GM21526 (cell line): ENCODE results near the gene DOK6.
"Not testable (repeated sequence)": the region's sequence is repeated elsewhere in the genome, so short reads cannot be mapped to it uniquely, and the experiment has no call there.

Experiments used
- ATAC-seq: cut with Tn5 transposase; IDR thresholded peaks from one replicate; pipeline ENCODE4 v1.9.1; 2021; ENCODE audit warnings: moderate library complexity; ENCODE audit not compliant: unreplicated experiment, low FRiP score

Gene DOK6

GRCh38 chr18:69616114-69616513, 215.4 kb downstream of the DOK6 start:
- no peak for ATAC-seq

GRCh38 chr18:69617408-69617807, 216.7 kb downstream of the DOK6 start:
- no peak for ATAC-seq

GRCh38 chr18:69617888-69618287, 217.2 kb downstream of the DOK6 start:
- ATAC-seq: no peak

DNA sequence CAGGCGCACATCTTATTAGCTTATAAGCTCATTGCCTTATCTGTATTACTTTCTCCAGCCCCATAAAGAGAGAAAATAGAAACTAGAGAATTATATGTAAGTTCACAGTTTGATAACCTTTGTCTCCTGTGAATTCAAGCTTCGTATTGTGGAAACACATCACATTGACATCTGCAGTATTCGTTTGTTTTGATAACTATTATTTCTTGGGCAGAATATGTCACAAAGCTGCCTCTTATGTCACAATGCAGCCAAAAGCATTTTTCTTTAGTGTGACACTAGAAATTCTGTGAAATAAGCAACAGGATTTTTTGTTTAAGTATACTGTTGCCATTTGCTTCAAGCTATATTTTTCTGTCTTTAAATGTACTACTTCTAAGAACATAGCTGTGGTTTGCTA, 221.5 kb downstream of the DOK6 start:
- no peak for ATAC-seq

DNA sequence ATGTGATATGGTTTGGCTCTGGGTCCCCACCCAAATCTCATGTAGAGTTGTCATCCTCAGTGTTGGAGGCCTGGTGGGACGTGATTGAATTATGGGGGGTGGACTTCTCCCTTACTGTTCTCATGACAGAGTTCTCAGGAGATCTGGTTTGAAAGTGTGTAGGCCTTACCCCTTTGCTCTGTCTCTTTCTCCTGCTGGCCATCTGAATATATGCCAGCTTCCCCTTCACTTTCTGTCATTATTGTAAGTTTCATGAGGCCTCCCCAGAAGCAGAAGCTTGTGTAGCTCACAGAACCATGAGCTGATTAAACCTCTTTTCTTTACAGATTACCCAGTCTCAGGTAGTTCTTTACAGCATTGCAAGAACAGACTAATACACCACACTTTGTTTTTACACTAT, 222.3 kb downstream of the DOK6 start:
- ATAC-seq: no peak

DNA sequence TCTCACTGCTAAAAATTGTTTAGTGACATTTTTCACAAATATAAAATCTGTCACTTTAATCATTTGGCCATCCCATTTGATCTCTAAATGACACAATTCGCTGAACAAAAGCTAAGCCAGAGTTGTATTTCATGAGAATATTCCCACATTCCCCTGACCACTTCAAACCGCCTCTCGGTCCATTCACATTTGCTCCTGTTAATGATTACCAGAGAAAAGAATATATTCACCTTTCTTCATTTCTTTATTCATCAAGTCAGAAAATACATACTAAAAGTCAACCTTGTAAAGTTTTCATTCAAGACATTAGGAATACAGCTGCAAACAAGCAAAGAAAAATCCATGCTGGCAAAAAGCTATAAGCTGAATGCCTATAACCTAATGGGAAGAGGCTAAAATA, 225.5 kb downstream of the DOK6 start:
- ATAC-seq: no peak

- ATAC-seq: no peak
Observed at GRCh38 chr18:69626643-69627242, 226.1 kb downstream of the DOK6 start.

GRCh38 chr18:69628774-69629359, 228.2 kb downstream of the DOK6 start:
- ATAC-seq: no peak

- ATAC-seq: no peak
Observed at GRCh38 chr18:69631281-69631680, 230.6 kb downstream of the DOK6 start.

DNA sequence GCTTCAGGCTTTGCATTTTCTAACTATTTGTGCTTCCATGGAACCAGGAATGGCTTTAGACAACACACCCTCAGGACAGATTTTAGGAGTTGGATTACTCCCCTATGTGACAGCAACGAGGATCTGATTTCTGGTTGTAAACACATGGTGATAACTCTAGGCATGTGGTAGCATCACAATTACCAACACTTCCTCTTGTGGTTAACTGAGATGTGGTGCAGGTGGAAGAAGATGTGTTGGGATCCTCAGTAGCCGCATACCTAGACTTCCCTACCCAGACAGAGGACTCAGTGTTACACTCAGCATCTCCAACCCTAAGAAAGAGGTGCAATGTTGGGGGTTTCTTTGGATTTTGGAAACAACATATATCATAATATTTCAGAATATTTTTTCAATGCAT, 234.8 kb downstream of the DOK6 start:
- ATAC-seq: no peak

- peak; percentile 81 for ATAC-seq
Observed at GRCh38 chr18:69636529-69637301, 236.0 kb downstream of the DOK6 start.

GRCh38 chr18:69638056-69638455, 237.4 kb downstream of the DOK6 start:
- ATAC-seq: no peak

DNA sequence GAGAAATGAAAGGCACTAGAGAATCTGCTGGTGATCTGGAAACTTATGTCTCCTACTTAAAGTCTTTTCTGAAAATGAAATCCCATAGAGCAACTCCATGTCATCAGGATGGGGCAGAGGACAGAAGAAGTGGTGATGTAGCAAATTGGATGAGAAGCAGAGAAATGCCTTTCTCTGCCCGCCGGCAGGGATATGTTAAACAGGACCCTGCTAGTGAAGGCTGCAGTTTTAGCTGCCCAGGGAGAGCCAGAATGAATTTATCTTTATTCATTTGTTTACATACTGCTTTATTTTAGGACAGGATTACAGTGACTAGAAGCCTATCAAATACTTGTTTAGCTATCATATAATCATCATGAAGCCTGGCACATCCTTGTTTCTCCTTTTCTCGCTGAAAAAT, 247.0 kb downstream of the DOK6 start:
- ATAC-seq: no peak

DNA sequence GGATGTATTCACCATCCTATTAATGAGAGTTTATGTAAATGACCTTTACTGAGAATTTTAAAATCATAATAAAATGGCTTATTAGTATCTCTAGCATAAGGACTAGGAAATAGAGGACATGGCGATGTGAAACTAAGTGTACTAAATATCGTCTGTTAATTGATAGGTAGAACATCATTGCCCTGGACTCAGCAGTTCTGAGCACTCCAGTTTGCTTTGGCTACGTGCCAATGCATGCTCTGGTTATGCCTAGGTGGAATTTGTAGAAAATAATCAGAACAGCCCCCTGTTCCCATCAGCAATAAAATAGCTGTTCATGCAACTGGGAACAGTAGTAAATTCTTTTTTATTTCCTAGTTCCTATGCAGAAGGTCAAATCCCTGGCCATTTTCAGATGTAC, 247.8 kb downstream of the DOK6 start:
- no peak for ATAC-seq

GRCh38 chr18:69649684-69650083, 249.0 kb downstream of the DOK6 start:
- ATAC-seq: no peak

- no peak for ATAC-seq
Observed at GRCh38 chr18:69651243-69651642, 250.6 kb downstream of the DOK6 start.

- no peak for ATAC-seq
Observed at GRCh38 chr18:69655816-69656215, 255.1 kb downstream of the DOK6 start.

DNA sequence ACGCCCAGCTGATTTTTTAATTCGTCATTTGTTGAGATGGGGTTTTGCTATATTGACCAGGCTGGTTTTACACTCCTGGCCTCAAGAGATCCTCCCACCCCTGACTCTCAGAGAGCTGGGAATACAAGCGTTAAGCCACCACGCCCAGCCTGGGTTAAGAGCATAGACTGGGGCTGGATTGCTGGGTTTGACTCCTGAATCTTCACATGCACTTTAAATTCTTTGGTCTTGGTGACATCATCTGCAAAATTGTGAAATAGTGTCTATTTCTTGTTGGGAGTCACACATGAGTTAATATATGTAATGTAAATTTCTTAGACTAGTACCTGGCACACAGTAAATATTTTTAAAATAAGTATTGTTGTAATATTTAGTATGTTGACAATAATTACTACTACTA, 257.4 kb downstream of the DOK6 start:
- no peak for ATAC-seq

DNA sequence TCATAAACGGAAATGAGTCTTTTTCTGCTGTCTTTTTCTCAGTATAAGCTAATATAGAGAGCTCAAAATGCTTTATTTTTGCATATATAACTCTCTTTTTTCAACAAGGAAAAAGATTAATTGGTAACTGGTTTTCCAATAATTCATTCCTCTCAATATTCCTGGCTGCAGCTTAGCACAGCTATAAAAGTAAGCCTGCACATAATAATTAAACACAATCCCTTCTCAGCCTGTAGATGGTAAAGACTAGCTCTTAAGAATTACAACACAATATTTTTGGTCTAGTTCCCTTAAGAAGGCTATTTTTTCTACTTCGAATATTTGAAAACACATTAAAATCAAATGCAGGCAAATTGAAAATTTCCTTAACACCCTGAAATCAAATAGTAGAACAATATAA, 258.0 kb downstream of the DOK6 start:
- ATAC-seq: no peak

- ATAC-seq: no peak
Observed at GRCh38 chr18:69659142-69659651, 258.5 kb downstream of the DOK6 start.

DNA sequence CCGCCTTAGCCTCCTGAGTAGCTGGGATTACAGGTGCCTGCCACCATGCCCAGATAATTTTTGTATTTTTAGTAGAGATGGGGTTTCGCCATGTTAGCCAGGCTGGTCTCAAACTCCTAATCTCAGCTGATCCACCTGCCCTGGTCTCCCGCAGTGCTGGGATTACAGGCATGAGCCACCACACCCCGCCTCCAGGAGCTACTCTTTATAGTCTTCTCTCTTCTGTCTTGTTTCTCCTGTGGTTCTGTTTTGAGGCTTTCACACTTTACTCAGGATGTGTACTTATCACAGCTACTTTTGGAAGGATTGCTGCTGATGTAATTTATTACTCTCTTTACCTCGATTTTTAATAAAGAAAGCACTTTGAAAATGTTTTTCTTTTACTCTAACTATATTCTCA, 261.4 kb downstream of the DOK6 start:
- not testable (repeated sequence) for ATAC-seq

GRCh38 chr18:69664399-69664798, 263.7 kb downstream of the DOK6 start:
- ATAC-seq: no peak
